Umbilical cord (tissue), 2 donors: ENCODE results near the gene AMN1. TPM values are rescaled to one million over a fixed set of nuclear protein-coding genes. Genes with fewer than 3 reads are reported as not detected.
A peak's percentile ranks its signal among the peaks of the same experiment; 100 is the strongest.

Experiments used
- DNase-seq: peaks from one replicate; pipeline ENCODE4 v3.0.0-alpha.2; 2015; ENCODE audit warnings: low spot score
- total RNA-seq: library from RNA; depleted of rRNA; stranded (reverse); fragments of >200 nt; gene quantifications from one replicate; pipeline ENCODE4 v1.2.3, GENCODE V29; 2014; ENCODE audit warnings: low replicate concordance; ENCODE audit not compliant: insufficient read depth

The AMN1 gene
- total RNA-seq, 1 donor from 2014 or later, result 27.0 TPM

DNA sequence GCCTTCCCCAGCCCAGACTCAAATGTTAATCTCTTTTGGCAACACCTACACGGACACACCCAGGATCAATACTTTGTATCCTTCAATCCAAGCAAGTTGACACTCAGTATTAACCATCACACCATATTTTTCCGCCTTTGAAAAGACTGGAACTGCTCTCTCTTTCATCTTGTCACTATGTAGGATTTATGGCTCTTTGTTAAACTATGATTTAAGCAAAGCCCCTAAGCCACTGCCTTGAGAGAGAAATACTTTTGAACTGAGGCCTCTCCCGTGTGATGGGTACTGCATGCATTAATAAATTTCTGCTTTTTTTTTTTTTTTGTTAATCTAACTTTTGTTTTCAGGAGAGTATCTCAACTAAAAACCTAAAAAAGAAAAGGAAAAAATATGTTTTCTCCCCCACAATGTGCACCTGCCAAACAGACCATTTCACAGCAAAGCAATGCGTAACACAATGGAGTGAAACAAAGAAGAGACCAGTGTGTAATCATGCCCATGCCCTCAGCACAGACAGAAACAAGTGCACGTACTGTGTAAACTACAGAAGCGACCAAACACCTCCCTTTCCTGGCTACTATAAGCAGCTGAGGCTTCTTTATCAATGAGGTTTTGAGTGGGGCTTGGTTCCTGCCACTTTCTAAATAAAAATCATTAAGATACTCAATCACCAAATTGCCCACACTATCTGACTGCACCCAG, 97.6 kb downstream of the AMN1 start:
- no peak for DNase-seq

DNA sequence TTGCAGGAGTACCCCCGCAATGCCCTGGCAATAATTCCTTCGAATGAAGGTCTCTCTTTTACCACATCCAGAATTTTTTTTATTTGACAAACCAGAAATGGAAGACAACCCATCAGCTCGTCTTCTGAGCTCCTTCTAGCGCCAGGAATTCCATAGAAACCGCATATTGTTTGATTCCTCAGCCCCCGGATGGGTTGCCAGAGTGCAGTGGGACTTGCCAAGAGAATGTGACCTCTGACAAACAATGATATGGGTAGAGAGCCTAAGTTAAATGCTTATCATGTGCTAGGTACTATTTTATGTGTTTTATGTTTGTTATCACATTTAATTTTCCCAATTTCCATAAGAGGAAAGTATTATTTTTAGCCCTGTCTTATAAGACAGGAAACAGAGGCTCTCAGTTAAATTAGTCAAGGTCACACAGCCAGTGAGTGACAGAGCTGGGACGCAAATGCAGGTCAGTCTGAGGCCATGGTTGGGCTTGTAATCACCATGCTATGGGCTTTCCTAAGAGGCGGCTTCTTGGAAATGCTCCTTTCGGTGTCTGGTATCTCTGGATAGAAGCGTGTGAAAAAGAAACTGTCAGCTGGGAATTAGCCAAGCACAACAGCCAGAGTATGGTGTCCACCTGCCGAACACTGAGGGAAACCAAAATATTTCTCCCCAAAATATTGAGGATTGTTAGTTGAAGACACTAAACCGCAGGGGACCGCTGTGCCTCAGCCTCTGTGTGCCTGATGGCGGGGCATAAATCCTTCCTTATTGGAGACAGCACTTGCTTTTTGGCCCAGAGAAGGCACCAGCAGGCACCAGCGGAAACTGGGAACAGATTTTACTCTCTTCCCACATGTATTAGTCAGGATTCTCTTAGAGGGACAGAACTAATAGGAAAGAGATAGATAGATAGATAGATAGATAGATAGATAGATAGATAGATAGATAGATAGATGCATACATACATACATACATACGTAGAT, 98.8 kb downstream of the AMN1 start:
- peak; percentile 55 for DNase-seq

GRCh38 chr12:31627456-31628054, 101.3 kb downstream of the AMN1 start:
- DNase-seq, result no peak

GRCh38 chr12:31626270-31626995, 102.4 kb downstream of the AMN1 start:
- DNase-seq, result no peak

GRCh38 chr12:31622038-31622437, 106.8 kb downstream of the AMN1 start:
- DNase-seq, result no peak

Other genes with a start within 250 kb of the AMN1 start
- 26.2 TPM for gene DENND5B, start 137.9 kb downstream of the AMN1 start, total RNA-seq
- 8.9 TPM for gene ETFBKMT, start 69.3 kb downstream of the AMN1 start, total RNA-seq
- gene RESF1, start 230.4 kb upstream of the AMN1 start, total RNA-seq, result 33.5 TPM